Lung (tissue), 12 donors: ENCODE measurements around the gene DCAF5. TPM values are rescaled to one million over a fixed set of nuclear protein-coding genes. Genes with fewer than 3 reads are reported as not detected.

Experiments
- ATAC-seq: fragments of 200-7000 bp; cut with Tn5 transposase; one replicate; pipeline ENCODE4 v1.9.1; 2020; ENCODE audit warnings: moderate number of reproducible peaks; ENCODE audit not compliant: insufficient read depth, low FRiP score
- DNase-seq, 3 donors: peaks; one replicate each; pipeline ENCODE4 v3.0.0-alpha.2; 2013 to 2017
- H3K27ac ChIP-seq, 2 donors: one replicate each; pipeline ENCODE4 v1.5.1; 2013; ENCODE audit warnings: mild to moderate bottlenecking in 2 of 2, moderate library complexity in 2 of 2, control low read depth in 1 of 2, inconsistent platforms in 1 of 2, low read depth in 1 of 2, low read length in 1 of 2
- H3K27me3 ChIP-seq, 3 donors: one replicate each; pipeline ENCODE4 v1.5.1; 2013; ENCODE audit warnings: low read length in 2 of 3; ENCODE audit not compliant: control insufficient read depth in 3 of 3, insufficient read depth in 3 of 3
- H3K36me3 ChIP-seq, 4 donors: one replicate each; pipeline ENCODE4 v1.5.1; 2013; ENCODE audit warnings: low read length in 4 of 4, mild to moderate bottlenecking in 1 of 4, moderate library complexity in 1 of 4; ENCODE audit not compliant: control insufficient read depth in 4 of 4, insufficient read depth in 4 of 4
- H3K4me1 ChIP-seq, 5 donors: one replicate each; pipeline ENCODE4 v1.5.1; 2013; ENCODE audit warnings: low read length in 5 of 5, mild to moderate bottlenecking in 2 of 5, moderate library complexity in 1 of 5; ENCODE audit not compliant: control insufficient read depth in 5 of 5, insufficient read depth in 5 of 5
- H3K4me3 ChIP-seq: one replicate; pipeline ENCODE4 v1.5.1; 2013; ENCODE audit warnings: mild to moderate bottlenecking, control low read depth, moderate library complexity
- H3K9ac ChIP-seq, 2 donors: one replicate each; pipeline ENCODE4 v1.5.1; 2013; ENCODE audit warnings: low read length in 2 of 2, control low read depth in 1 of 2; ENCODE audit not compliant: insufficient read depth in 1 of 2
- H3K9me3 ChIP-seq, 4 donors: one replicate each; pipeline ENCODE4 v1.5.1; 2013; ENCODE audit warnings: low read length in 3 of 4, mild to moderate bottlenecking in 1 of 4, moderate library complexity in 1 of 4; ENCODE audit not compliant: control insufficient read depth in 4 of 4, insufficient read depth in 3 of 4
- CTCF ChIP-seq: IDR thresholded peaks from 2 replicates; pipeline ENCODE4 v1.5.1; 2012; ENCODE audit warnings: mild to moderate bottlenecking; ENCODE audit errors: control extremely low read depth, extremely low read depth
- WGBS, 2 donors: extraction: QIAGEN DNeasy Blood & Tissue Kit; methylation state at CpG; one replicate each; pipeline ENCODE4 v1.1.7; 2013; 5-methylcytosine and 5-hydroxymethylcytosine counted together
- polyA plus RNA-seq, 2 donors: library from polyadenylated mRNA; stranded (reverse); fragments of 200-250 nt; gene quantifications; one replicate each; pipeline ENCODE4 v1.2.1, GENCODE V29; 2013
- total RNA-seq, 2 donors: library from RNA; depleted of rRNA in 1 of 2; stranded (reverse); fragments of >200 nt in 1 of 2; gene quantifications; one replicate each; pipeline ENCODE4 v1.2.1, GENCODE V29; 2014 to 2021
- donor health status: control.
- donor health status: control.
- donor health status: Bipolar disorder and iron deficiency.
- donor health status: healthy.
- donor health status: DM: yes; HTN: yes; CAD: no.

DCAF5 gene
- total and polyA plus RNA-seq, 4 donors: 20.2 to 50.4 (median 31.2) TPM

DNA sequence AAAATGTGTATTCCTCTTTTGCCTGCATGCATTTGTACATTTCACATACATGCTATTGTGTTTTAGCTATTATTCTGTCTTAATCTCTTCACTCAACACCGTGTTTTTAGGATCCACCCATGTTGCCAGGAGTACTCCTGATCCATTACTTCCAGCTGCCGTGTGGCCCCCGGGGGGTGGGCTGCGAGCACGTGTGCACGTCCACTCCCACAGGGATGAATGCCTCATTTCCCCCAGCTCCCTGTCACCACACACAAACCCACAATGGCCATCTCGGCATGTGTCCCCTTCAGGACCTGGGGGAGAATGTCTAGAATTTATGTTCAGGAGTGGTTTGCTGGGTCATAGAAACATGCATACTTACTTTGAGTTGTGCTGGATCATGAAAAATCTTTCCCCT lies 111.1 kb downstream of the DCAF5 start:
- ATAC-seq: no peak
- 79 to 89% methylated on average over 7 of the region's 7 CpGs for WGBS, 2 donors

DNA sequence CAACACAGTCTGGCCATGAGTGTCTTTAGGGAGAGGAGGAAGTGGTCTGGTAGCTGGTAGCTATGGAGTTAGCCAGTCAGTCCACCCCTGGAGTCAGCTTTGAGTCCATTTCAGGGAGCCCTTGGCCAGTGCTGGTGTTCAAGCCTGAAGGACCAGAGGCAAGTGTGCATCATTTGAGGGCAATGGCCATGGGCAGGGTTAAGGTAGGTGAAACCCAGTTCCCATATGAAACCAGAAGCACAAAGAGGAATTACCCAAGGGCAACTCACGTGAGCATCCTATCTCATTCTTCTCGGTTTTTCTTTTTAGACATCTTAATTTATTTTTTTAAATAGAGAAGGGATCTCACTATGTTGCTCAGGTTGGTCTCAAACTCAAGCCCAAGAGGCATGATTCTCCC lies 112.6 kb downstream of the DCAF5 start:
- no peak overlapping the region for H3K9ac ChIP-seq
- ATAC-seq: no peak
- TF ChIP-seq CTCF: no peak
- H3K9me3 ChIP-seq: no peaks in the 10 kb centered on the region
- H3K27ac ChIP-seq: no peak overlapping the region
- H3K27me3 ChIP-seq: no peaks in the 10 kb centered on the region
- H3K4me1 ChIP-seq: peaks cover under 1 to 28% (median 16%) of the 10 kb centered on the region in 5 donors
- WGBS, 2 donors: 73 to 77% methylated on average over 2 of the region's 2 CpGs
- DNase-seq: no peak
- no peak overlapping the region for H3K4me3 ChIP-seq
- H3K36me3 ChIP-seq: no peaks in the 10 kb centered on the region

More for the DNA sequence above, 111.1 kb downstream of the DCAF5 start:
- no peak for TF ChIP-seq CTCF
- Histone ChIP-seq H3K4me3 (no peak overlapping the region), H3K36me3 (no peaks in the 10 kb centered on the region), H3K4me1 (peaks cover 8 to 37% (median 30%) of the 10 kb centered on the region in 5 donors), H3K9ac (no peak overlapping the region), H3K27ac (no peak overlapping the region), H3K9me3 (no peaks in the 10 kb centered on the region), H3K27me3 (no peaks in the 10 kb centered on the region)
- DNase-seq: no peak

DNA sequence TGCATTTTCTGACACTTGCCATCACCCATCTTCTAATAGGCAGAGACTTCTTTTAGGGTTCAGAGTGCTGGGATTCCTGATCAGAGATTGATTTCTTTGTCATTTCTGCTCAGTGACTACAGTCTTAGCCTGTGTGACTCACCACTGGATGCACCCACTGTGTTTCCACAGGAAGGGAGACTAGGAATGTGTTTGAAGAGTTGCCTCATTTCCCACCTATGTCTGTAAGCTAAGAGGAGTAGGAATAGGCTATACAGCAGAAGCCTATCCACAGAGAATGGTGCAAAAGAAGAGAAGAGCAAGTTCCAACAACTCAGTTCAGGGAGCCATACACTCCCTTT lies 113.7 kb downstream of the DCAF5 start:
- Histone ChIP-seq H3K4me3 (no peak overlapping the region), H3K27me3 (no peaks in the 10 kb centered on the region), H3K27ac (no peak overlapping the region), H3K4me1 (peaks cover 0 to 20% (median 11%) of the 10 kb centered on the region in 5 donors), H3K36me3 (no peaks in the 10 kb centered on the region), H3K9ac (no peak overlapping the region), H3K9me3 (no peaks in the 10 kb centered on the region)
- no peak for TF ChIP-seq CTCF
- DNase-seq (no peak), ATAC-seq (no peak)
